WERI-Rb-1 (cell line): ENCODE data around the gene ETV7.

Experiments used
- DNase-seq: peaks from one replicate; pipeline ENCODE4 v3.0.0-alpha.2; 2020
- H3K27ac ChIP-seq: fragments of 250-450 bp; sonication (Bioruptor Pico); 2 replicates; pipeline ENCODE4 v1.5.1; 2020; ENCODE audit warnings: mild to moderate bottlenecking, moderate library complexity
- H3K27me3 ChIP-seq: fragments of 250-450 bp; sonication (Bioruptor Pico); 2 replicates; pipeline ENCODE4 v1.5.1; 2021; ENCODE audit warnings: mild to moderate bottlenecking, low read depth, moderate library complexity; ENCODE audit not compliant: insufficient read depth, severe bottlenecking
- H3K36me3 ChIP-seq: fragments of 250-450 bp; sonication (Bioruptor Pico); 2 replicates; pipeline ENCODE4 v1.5.1; 2020; ENCODE audit warnings: mild to moderate bottlenecking, moderate library complexity
- H3K4me3 ChIP-seq: 2 replicates; pipeline ENCODE4 v1.5.1; 2011; ENCODE audit warnings: low read depth, mild to moderate bottlenecking, control low read depth, low read length
- H3K9me3 ChIP-seq: fragments of 250-450 bp; sonication (Bioruptor Pico); 2 replicates; pipeline ENCODE4 v1.5.1; 2021; ENCODE audit warnings: mild to moderate bottlenecking, moderate library complexity; ENCODE audit not compliant: severe bottlenecking
- CTCF ChIP-seq: IDR thresholded peaks from 2 replicates; pipeline ENCODE4 v1.5.1; 2011; ENCODE audit warnings: low read depth, mild to moderate bottlenecking, control low read depth, inconsistent platforms, low read length

ETV7 gene

GRCh38 chr6:36381502-36382389 lies 5.7 kb downstream of the ETV7 start:
- no peaks in the 10 kb centered on the region for H3K9me3 ChIP-seq
- no peak overlapping the region for H3K27ac ChIP-seq
- no peaks in the 10 kb centered on the region for H3K36me3 ChIP-seq
- H3K4me3 ChIP-seq: no peak overlapping the region
- no peak for TF ChIP-seq CTCF
- no peaks in the 10 kb centered on the region for H3K27me3 ChIP-seq
- no peak for DNase-seq

- no peak for TF ChIP-seq CTCF
- Histone ChIP-seq H3K36me3 (no peaks in the 10 kb centered on the region), H3K27me3 (no peaks in the 10 kb centered on the region), H3K9me3 (no peaks in the 10 kb centered on the region), H3K4me3 (no peak overlapping the region), H3K27ac (no peak overlapping the region)
- no peak for DNase-seq
These were observed 7.3 kb downstream of the ETV7 start for GRCh38 chr6:36380166-36380565.

GRCh38 chr6:36378936-36379335 lies 8.5 kb downstream of the ETV7 start:
- no peak for DNase-seq
- TF ChIP-seq CTCF: no peak
- Histone ChIP-seq H3K36me3 (no peaks in the 10 kb centered on the region), H3K27me3 (no peaks in the 10 kb centered on the region), H3K9me3 (no peaks in the 10 kb centered on the region), H3K4me3 (no peak overlapping the region), H3K27ac (no peak overlapping the region)

GRCh38 chr6:36378243-36378920 lies 9.1 kb downstream of the ETV7 start:
- Histone ChIP-seq H3K27me3 (no peaks in the 10 kb centered on the region), H3K27ac (no peak overlapping the region), H3K9me3 (no peaks in the 10 kb centered on the region), H3K4me3 (no peak overlapping the region), H3K36me3 (no peaks in the 10 kb centered on the region)
- DNase-seq: no peak
- TF ChIP-seq CTCF: no peak

GRCh38 chr6:36377594-36377993 lies 9.9 kb downstream of the ETV7 start:
- no peaks in the 10 kb centered on the region for H3K9me3 ChIP-seq
- H3K27ac ChIP-seq: no peak overlapping the region
- no peak for DNase-seq
- no peaks in the 10 kb centered on the region for H3K27me3 ChIP-seq
- no peak for TF ChIP-seq CTCF
- no peaks in the 10 kb centered on the region for H3K36me3 ChIP-seq
- H3K4me3 ChIP-seq: no peak overlapping the region
